Sigmoid colon (tissue), 4 donors: Measurements from ENCODE around the gene TSPAN14.

Source experiments
- CTCF ChIP-seq, 4 experiments: fragments of 450-650 bp in 3 of 4; fragments of 200-600 bp in 1 of 4; IDR thresholded peaks; one replicate each; pipeline ENCODE4 v1.5.1; 2016 to 2019; ENCODE audit warnings: antibody characterized with exemption in 4 of 4, mild to moderate bottlenecking in 3 of 4, moderate library complexity in 2 of 4
- EP300 ChIP-seq, 4 donors: sonication (generic); formaldehyde crosslinking; IDR thresholded peaks; one replicate each; pipeline ENCODE4 v1.6.1; 2017; ENCODE audit warnings: antibody characterized with exemption in 4 of 4
- POLR2A ChIP-seq, 2 donors: fragments of 450-650 bp; IDR thresholded peaks; one replicate each; pipeline ENCODE4 v1.6.1; 2016; ENCODE audit warnings: antibody characterized with exemption in 2 of 2, mild to moderate bottlenecking in 2 of 2, moderate library complexity in 2 of 2
- POLR2AphosphoS5 ChIP-seq, 4 donors: sonication (generic); formaldehyde crosslinking; IDR thresholded peaks; one replicate each; pipeline ENCODE4 v1.6.1; 2017; ENCODE audit warnings: antibody characterized with exemption in 4 of 4

- TF ChIP-seq CTCF (IDR thresholded peaks at IDR 0.05), result no peak
- no peak for TF ChIP-seq POLR2A (IDR thresholded peaks at IDR 0.05)
- TF ChIP-seq EP300 (IDR thresholded peaks at IDR 0.05), result no peak
- TF ChIP-seq POLR2AphosphoS5 (IDR thresholded peaks at IDR 0.05), result no peak
Measured at GRCh38 chr10:80455461-80456349, 1.6 kb downstream of the TSPAN14 start.
